K562 (cell line): ENCODE measurements around the gene PLA2G4D. TPM values are rescaled to one million over a fixed set of nuclear protein-coding genes. Genes with fewer than 3 reads are reported as not detected.

Experiments used
- ATAC-seq: fragments of 200-7000 bp; cut with Tn5 transposase; 3 replicates; pipeline ENCODE4 v1.9.1; 2020; ENCODE audit warnings: moderate library complexity
- BruUV-seq: library from RNA; stranded (reverse); fragments of 400-500 nt; replicated peaks from 2 replicates; lab custom pipeline; 2021; lab: Mats Ljungman, UMichigan
- CTCF ChIA-PET: fragments of 300-600 bp; formaldehyde crosslinking; extraction: SDS; loops from one replicate; lab custom pipeline; 2021; ENCODE audit warnings: low intra/inter-chr PET ratio; lab: Yijun Ruan, JAX
- POLR2A ChIA-PET: fragments of 300-600, 350-650 bp; sonication (Branson Sonifier 250); formaldehyde crosslinking; extraction: SDS; loops from one replicate; lab custom pipeline; 2021; ENCODE audit warnings: antibody characterized with exemption, inconsistent platforms; lab: Yijun Ruan, JAX
- DNase-seq, 4 experiments: peaks; one replicate each; pipeline versions ENCODE4 v3.0.0 to v3.0.0-alpha.2; 2011 to 2018; ENCODE audit warnings: low spot score in 3 of 4, mixed read lengths in 3 of 4; ENCODE audit errors: extremely low read depth in 1 of 4
- FAIRE-seq: peaks from 2 replicates; lab custom pipeline; 2011; peaks lifted over from hg19 to GRCh38; lab: Jason Lieb, UNC
- H2AFZ ChIP-seq: 2 replicates; pipeline ENCODE4 v1.6.0; 2011; ENCODE audit warnings: low read depth, low read length, control low read depth, inconsistent platforms
- H3K27ac ChIP-seq: fragments of 200-600 bp; 3 replicates; pipeline ENCODE4 v1.8.0; 2011; ENCODE audit warnings: low read depth, mild to moderate bottlenecking, control low read depth, inconsistent platforms, low read length, moderate library complexity, mixed read lengths; ENCODE audit errors: extremely low read depth
- H3K27me3 ChIP-seq, 2 experiments: fragments of 300-600 bp in 1 of 2; 2 replicates in 1 of 2; 3 replicates in 1 of 2; pipeline versions ENCODE4 v1.6.0 to v1.8.0; 2011; ENCODE audit warnings: inconsistent platforms in 2 of 2, low read length in 2 of 2, mild to moderate bottlenecking in 1 of 2, mixed read lengths in 1 of 2, moderate library complexity in 1 of 2; ENCODE audit not compliant: control insufficient read depth in 2 of 2, insufficient read depth in 2 of 2
- H3K36me3 ChIP-seq: fragments of 300-600 bp; 3 replicates; pipeline ENCODE4 v1.8.0; 2011; ENCODE audit warnings: mild to moderate bottlenecking, low read length, inconsistent platforms; ENCODE audit not compliant: control insufficient read depth, insufficient read depth
- H3K4me1 ChIP-seq, 2 experiments: fragments of 200-600 bp in 1 of 2; replicated peaks in 1 of 2; 2 replicates in 1 of 2; 3 replicates in 1 of 2; pipeline versions ENCODE4 v1.5.1 to v1.8.0; 2011; ENCODE audit warnings: inconsistent platforms in 2 of 2, low read length in 2 of 2, mild to moderate bottlenecking in 1 of 2, mixed read lengths in 1 of 2, moderate library complexity in 1 of 2; ENCODE audit not compliant: control insufficient read depth in 2 of 2, insufficient read depth in 2 of 2
- H3K4me2 ChIP-seq: 2 replicates; pipeline ENCODE4 v1.6.1; 2011; ENCODE audit warnings: low read length, control low read depth, inconsistent platforms, mixed read lengths; ENCODE audit not compliant: insufficient read depth
- H3K4me3 ChIP-seq: fragments of 200-600 bp; sonication (generic), shearing (Covaris generic); 2 replicates; pipeline ENCODE4 v1.5.1; 2016; ENCODE audit warnings: control low read depth, inconsistent platforms
- H3K79me2 ChIP-seq: fragments of 200-600 bp; 3 replicates; pipeline ENCODE4 v1.8.0; 2011; ENCODE audit warnings: low read length, inconsistent platforms; ENCODE audit not compliant: control insufficient read depth, insufficient read depth
- H3K9ac ChIP-seq, 2 experiments: 2 replicates each; pipeline versions ENCODE4 v1.6.0 to v1.6.1; 2011; ENCODE audit warnings: low read depth in 2 of 2, low read length in 2 of 2, control low read depth in 1 of 2, inconsistent platforms in 1 of 2, mild to moderate bottlenecking in 1 of 2, mixed read lengths in 1 of 2; ENCODE audit not compliant: insufficient read depth in 1 of 2
- H3K9me1 ChIP-seq: one replicate; pipeline ENCODE4 v1.6.0; 2011; ENCODE audit warnings: inconsistent platforms, mild to moderate bottlenecking, low read length, moderate library complexity; ENCODE audit not compliant: control insufficient read depth, insufficient read depth
- H3K9me3 ChIP-seq: replicated peaks from 2 replicates; pipeline ENCODE4 v1.5.1; 2011; ENCODE audit warnings: low read depth, low read length, inconsistent platforms; ENCODE audit not compliant: control insufficient read depth, insufficient read depth
- H4K20me1 ChIP-seq: replicated peaks from 2 replicates; pipeline ENCODE4 v1.6.1; 2011; ENCODE audit warnings: low read length, inconsistent platforms, mixed read lengths; ENCODE audit not compliant: control insufficient read depth, insufficient read depth
- CHD7 ChIP-seq: fragments of 200-600 bp; sonication (generic); IDR thresholded peaks from one replicate; pipeline ENCODE4 v1.6.1; 2012; ENCODE audit warnings: mild to moderate bottlenecking, low read depth, low read length, inconsistent platforms
- CTCF ChIP-seq, 3 experiments: IDR thresholded peaks in 2 of 3; conservative IDR thresholded peaks in 1 of 3; 2 replicates each; pipeline ENCODE4 v1.5.1; 2011 to 2012; ENCODE audit warnings: low read length in 3 of 3, mild to moderate bottlenecking in 3 of 3, control low read depth in 2 of 3, improper control_type of control experiment in 1 of 3, inconsistent platforms in 1 of 3, low read depth in 1 of 3, mixed read lengths in 1 of 3, moderate library complexity in 1 of 3; ENCODE audit not compliant: insufficient read depth in 2 of 3
- HEY1 ChIP-seq: fragments of 250-450 bp; sonication (Bioruptor Pico); IDR thresholded peaks from 2 replicates; pipeline ENCODE4 v1.5.0; 2020; ENCODE audit warnings: mild to moderate bottlenecking, moderate library complexity, borderline replicate concordance
- MCM5 ChIP-seq: fragments of 450-650 bp; IDR thresholded peaks from 2 replicates; pipeline ENCODE4 v1.6.1; 2016; ENCODE audit warnings: low read depth
- PTTG1 ChIP-seq: fragments of 450-650 bp; IDR thresholded peaks from 2 replicates; pipeline ENCODE4 v1.6.1; 2016; ENCODE audit warnings: low read depth, mild to moderate bottlenecking, missing genetic modification characterization, missing compliant biosample characterization
- ZNF232 ChIP-seq: sonication (generic); formaldehyde crosslinking; IDR thresholded peaks from 2 replicates; pipeline ENCODE4 v1.8.0; 2022; ENCODE audit warnings: mild to moderate bottlenecking, missing genetic modification reagents
- ZNF740 ChIP-seq, 3 experiments: fragments of 200-800 bp in 1 of 3; sonication (Bioruptor generic) in 1 of 3; sonication (generic) in 1 of 3; formaldehyde crosslinking in 1 of 3; IDR thresholded peaks; 2 replicates each; pipeline versions ENCODE4 v1.6.1 to v1.8.0; 2016 to 2022; ENCODE audit warnings: mild to moderate bottlenecking in 2 of 3, missing compliant biosample characterization in 2 of 3, missing genetic modification characterization in 2 of 3, missing genetic modification reagents in 1 of 3
- WGBS: fragments of 100-300 bp; shearing (Covaris generic); methylation state at CpG from one replicate; pipeline ENCODE4 v1.1.6; 2016; ENCODE audit warnings: low coverage, mixed read lengths; ENCODE audit not compliant: insufficient coverage; ENCODE audit errors: missing lambda C conversion rate; 5-methylcytosine and 5-hydroxymethylcytosine counted together
- in situ Hi-C: fragments of 300-500 bp; cut with MboI; formaldehyde crosslinking; loops from 4 replicates; pipeline ENCODE4 v1.15.0; 2018; ENCODE audit warnings: inconsistent platforms, mixed read lengths
- intact Hi-C: fragments of 100-400 bp; cut with micrococcal nuclease; formaldehyde crosslinking; loops from 2 replicates; pipeline ENCODE4 v1.14.2; 2022
- polyA plus RNA-seq, 8 experiments: library from polyadenylated mRNA; depleted of rRNA in 4 of 8; stranded (reverse) in 5 of 8; unstranded in 3 of 8; fragments of >200 nt; fragmentation: Nextera tagmentation in 2 of 8; fragmentation: Illumina TruSeq in 1 of 8; extraction: Ambion mirVana in 2 of 8; extraction: Trizol in 1 of 8; gene quantifications; 2 replicates each; pipeline versions ENCODE4 v1.2.1 to v1.2.3, GENCODE V29; 2011 to 2014; ENCODE audit warnings: inconsistent platforms in 1 of 8, missing spikeins in 1 of 8
- total RNA-seq, 7 experiments: library from RNA; depleted of rRNA in 6 of 7; stranded (reverse); fragments of >200 nt in 6 of 7; fragmentation: Illumina TruSeq in 2 of 7; extraction: Trizol in 2 of 7; gene quantifications; 2 replicates each; pipeline versions ENCODE4 v1.2.1 to v1.2.3, GENCODE V29; 2011 to 2021; ENCODE audit warnings: low replicate concordance in 1 of 7

PLA2G4D gene
- total and polyA plus RNA-seq, 9 of the 15 experiments (the other 6 are each of a cell fraction or from before 2014, with no cell fraction given): 0.04 TPM; not detected in 8

- DNase-seq (no peak), ATAC-seq (no peak), FAIRE-seq (no peak)
- intact Hi-C loops: no loop called here
- ChIA-PET CTCF (no interaction called here), POLR2A (interaction anchor here (0.5 to 1.4 kb wide), 3 partner anchors 22 to 170 kb away, joined by 3 read pairs; no protein-coding TSS in a partner anchor)
- Histone ChIP-seq H3K27ac (no peak overlapping the region), H3K4me1 (no peaks in the 10 kb centered on the region), H2AFZ (no peak overlapping the region), H3K9ac (no peak overlapping the region), H4K20me1 (no peaks in the 10 kb centered on the region), H3K27me3 (peaks cover 0 to 13% of the 10 kb centered on the region in 2 experiments; a peak in 3 of 5 replicates), H3K36me3 (no peaks in the 10 kb centered on the region), H3K79me2 (no peaks in the 10 kb centered on the region), H3K9me3 (peaks cover 3% of the 10 kb centered on the region), H3K9me1 (no peaks in the 10 kb centered on the region), H3K4me2 (no peak overlapping the region), H3K4me3 (no peak overlapping the region)
- no TSS peak for BruUV-seq
- in situ Hi-C loops: no loop called here
- TF ChIP-seq CTCF (IDR thresholded peaks at IDR 0.05 in 2 of 3, conservative IDR thresholded peaks at IDR 0.05 in 1 of 3; ENCODE audit: insufficient read depth in 2 of 3, low read depth in 1 of 3, low read length in 3 of 3) (0 out of 6 replicates have a peak, but pooled peaks of 1 of the 3 experiments have one; percentile 1), CHD7 (no peak), ZNF232 (no peak), ZNF740 (CRISPR knock-in tag; IDR thresholded peaks at IDR 0.05) (no peak), ZNF740 (tag; IDR thresholded peaks at IDR 0.05) (no peak), PTTG1 (tag) (no peak), HEY1 (CRISPR knock-in tag) (no peak), MCM5 (no peak)
- 0% methylated on average over 7 of the region's 7 CpGs for WGBS
These were observed 66.8 kb downstream of the PLA2G4D start for GRCh38 chr15:42027521-42027920.
